Astrocyte (in vitro differentiated cells and primary cell): ENCODE data around the gene ZFP36L1.

Source experiments
- CTCF ChIP-seq: IDR thresholded peaks from 2 replicates; pipeline ENCODE4 v1.5.1; 2011; ENCODE audit warnings: low read depth, mild to moderate bottlenecking, inconsistent platforms, low read length, moderate library complexity; ENCODE audit not compliant: insufficient read depth
- EZH2 ChIP-seq: IDR thresholded peaks from 2 replicates; pipeline ENCODE4 v1.6.1; 2012; ENCODE audit warnings: mild to moderate bottlenecking, low read length, inconsistent platforms; ENCODE audit not compliant: insufficient read depth

GRCh38 chr14:68741477-68741791 is 51.4 kb downstream of the ZFP36L1 start:
- TF ChIP-seq CTCF (no peak), EZH2 (no peak)
